ENCODE results near the gene CCDC197.

CCDC197 gene

GRCh38 chr14:93997916-93998870, 1.1 kb downstream of the CCDC197 start:
- Mint-ChIP-seq H3K4me1 (peaks cover 87% of the 10 kb centered on the region), H3K9me3 (no peaks in the 10 kb centered on the region), H3K27me3 (peaks cover 11% of the 10 kb centered on the region), H3K4me3 (no peak overlapping the region), H3K27ac (peak overlapping the region in 1 of 2 donors; percentile 82)
- DNase-seq (no peak), ATAC-seq (no peak)

GRCh38 chr14:93998871-93999403, 1.8 kb downstream of the CCDC197 start:
- DNase-seq (no peak), ATAC-seq (no peak)
- Mint-ChIP-seq H3K4me1 (peaks cover 80% of the 10 kb centered on the region), H3K9me3 (no peaks in the 10 kb centered on the region), H3K4me3 (no peak overlapping the region), H3K27me3 (peaks cover 18% of the 10 kb centered on the region), H3K27ac (no peak overlapping the region)

GRCh38 chr14:93999573-93999972, 2.5 kb downstream of the CCDC197 start:
- no peak for ATAC-seq
- H3K27me3 Mint-ChIP-seq, result peaks cover 20% of the 10 kb centered on the region
- peaks cover 73% of the 10 kb centered on the region for H3K4me1 Mint-ChIP-seq
- H3K4me3 Mint-ChIP-seq, result no peak overlapping the region
- no peak for DNase-seq
- H3K9me3 Mint-ChIP-seq, result no peaks in the 10 kb centered on the region
- no peak overlapping the region for H3K27ac Mint-ChIP-seq

GRCh38 chr14:94000267-94000666, 3.2 kb downstream of the CCDC197 start:
- DNase-seq, result no peak
- H3K4me1 Mint-ChIP-seq, result peaks cover 69% of the 10 kb centered on the region
- peak overlapping the region in 1 of 2 donors; percentile 87 for H3K27ac Mint-ChIP-seq
- H3K9me3 Mint-ChIP-seq, result no peaks in the 10 kb centered on the region
- H3K27me3 Mint-ChIP-seq, result peaks cover 27% of the 10 kb centered on the region
- no peak for ATAC-seq
- no peak overlapping the region for H3K4me3 Mint-ChIP-seq

- DNase-seq, result no peak
- H3K9me3 Mint-ChIP-seq, result no peaks in the 10 kb centered on the region
- peaks cover 32% of the 10 kb centered on the region for H3K27me3 Mint-ChIP-seq
- H3K4me3 Mint-ChIP-seq, result no peak overlapping the region
- ATAC-seq, result no peak
- peaks cover 63% of the 10 kb centered on the region for H3K4me1 Mint-ChIP-seq
- H3K27ac Mint-ChIP-seq, result no peak overlapping the region
Measured at GRCh38 chr14:94001016-94001415, 3.9 kb downstream of the CCDC197 start.

GRCh38 chr14:94001501-94002396, 4.6 kb downstream of the CCDC197 start:
- H3K4me3 Mint-ChIP-seq, result peak overlapping the region in 1 of 2 donors; percentile 53
- peak; percentile 58 to 63 for DNase-seq
- H3K9me3 Mint-ChIP-seq, result no peaks in the 10 kb centered on the region
- ATAC-seq, result peak; percentile 74
- no peak overlapping the region for H3K27ac Mint-ChIP-seq
- peaks cover 32% of the 10 kb centered on the region for H3K27me3 Mint-ChIP-seq
- peaks cover 56% of the 10 kb centered on the region for H3K4me1 Mint-ChIP-seq

GRCh38 chr14:94003397-94003796, 6.3 kb downstream of the CCDC197 start:
- no peak overlapping the region for H3K27ac Mint-ChIP-seq
- H3K4me1 Mint-ChIP-seq, result peaks cover 46% of the 10 kb centered on the region
- H3K27me3 Mint-ChIP-seq, result peaks cover 32% of the 10 kb centered on the region
- ATAC-seq, result no peak
- H3K4me3 Mint-ChIP-seq, result no peak overlapping the region
- no peak for DNase-seq
- H3K9me3 Mint-ChIP-seq, result no peaks in the 10 kb centered on the region

GRCh38 chr14:94004015-94004414, 6.9 kb downstream of the CCDC197 start:
- H3K4me1 Mint-ChIP-seq, result peaks cover 47% of the 10 kb centered on the region
- DNase-seq, result no peak
- no peak overlapping the region for H3K4me3 Mint-ChIP-seq
- H3K27ac Mint-ChIP-seq, result peak overlapping the region in 1 of 2 donors; percentile 4
- peaks cover 34% of the 10 kb centered on the region for H3K27me3 Mint-ChIP-seq
- no peak for ATAC-seq
- no peaks in the 10 kb centered on the region for H3K9me3 Mint-ChIP-seq

GRCh38 chr14:94005324-94006073, 8.4 kb downstream of the CCDC197 start:
- Mint-ChIP-seq H3K27ac (no peak overlapping the region), H3K9me3 (no peaks in the 10 kb centered on the region), H3K27me3 (peaks cover 49% of the 10 kb centered on the region), H3K4me3 (no peak overlapping the region), H3K4me1 (peaks cover 47% of the 10 kb centered on the region)
- ATAC-seq (no peak), DNase-seq (peak in 1 of 2 donors; percentile 27)

GRCh38 chr14:94008234-94008633, 11.1 kb downstream of the CCDC197 start:
- Mint-ChIP-seq H3K27me3 (peaks cover 48% of the 10 kb centered on the region), H3K27ac (no peak overlapping the region), H3K9me3 (no peaks in the 10 kb centered on the region), H3K4me1 (peaks cover 52% of the 10 kb centered on the region), H3K4me3 (no peak overlapping the region)
- ATAC-seq, result peak; percentile 74
- no peak for DNase-seq

- peaks cover 42% of the 10 kb centered on the region for H3K27me3 Mint-ChIP-seq
- H3K4me1 Mint-ChIP-seq, result peaks cover 52% of the 10 kb centered on the region
- H3K4me3 Mint-ChIP-seq, result no peak overlapping the region
- ATAC-seq (no peak), DNase-seq (no peak)
- H3K27ac Mint-ChIP-seq, result no peak overlapping the region
- no peaks in the 10 kb centered on the region for H3K9me3 Mint-ChIP-seq
Measured at GRCh38 chr14:94009767-94010166, 12.7 kb downstream of the CCDC197 start.

GRCh38 chr14:94010625-94011024, 13.5 kb downstream of the CCDC197 start:
- no peaks in the 10 kb centered on the region for H3K9me3 Mint-ChIP-seq
- no peak overlapping the region for H3K27ac Mint-ChIP-seq
- no peak for DNase-seq
- H3K4me3 Mint-ChIP-seq, result no peak overlapping the region
- no peak for ATAC-seq
- peaks cover 48% of the 10 kb centered on the region for H3K4me1 Mint-ChIP-seq
- H3K27me3 Mint-ChIP-seq, result peaks cover 35% of the 10 kb centered on the region

GRCh38 chr14:94011795-94012194, 14.7 kb downstream of the CCDC197 start:
- H3K9me3 Mint-ChIP-seq, result no peaks in the 10 kb centered on the region
- peaks cover 48% of the 10 kb centered on the region for H3K4me1 Mint-ChIP-seq
- H3K27ac Mint-ChIP-seq, result peak overlapping the region in 1 of 2 donors; percentile 9
- peak; percentile 53 for ATAC-seq
- DNase-seq, result no peak
- H3K4me3 Mint-ChIP-seq, result peak overlapping the region; percentile 19 to 44
- H3K27me3 Mint-ChIP-seq, result peaks cover 39% of the 10 kb centered on the region

GRCh38 chr14:94014382-94014781, 17.3 kb downstream of the CCDC197 start:
- H3K27me3 Mint-ChIP-seq, result peaks cover 44% of the 10 kb centered on the region
- ATAC-seq (no peak), DNase-seq (no peak)
- no peak overlapping the region for H3K4me3 Mint-ChIP-seq
- peaks cover 32% of the 10 kb centered on the region for H3K4me1 Mint-ChIP-seq
- H3K27ac Mint-ChIP-seq, result no peak overlapping the region
- no peaks in the 10 kb centered on the region for H3K9me3 Mint-ChIP-seq

- Mint-ChIP-seq H3K27me3 (peaks cover 35% of the 10 kb centered on the region), H3K4me3 (no peak overlapping the region), H3K27ac (no peak overlapping the region), H3K9me3 (no peaks in the 10 kb centered on the region), H3K4me1 (peaks cover 23% of the 10 kb centered on the region)
- DNase-seq (no peak), ATAC-seq (no peak)
Measured at GRCh38 chr14:94015223-94015622, 18.1 kb downstream of the CCDC197 start.

Measured in stimulated activated naive CD8-positive, alpha-beta T cell treated with anti-CD3 and anti-CD28 coated beads, Interleukin-15, amount 100 ng/mL, for 72 hours (primary cell).